NOMO-1 treated with dmso at 0.1 percent for 144 hours (cell line): ENCODE data around the gene ARHGAP33.

Experiments
- DNase-seq: peaks from one replicate; lab custom pipeline; 2025; ENCODE audit not compliant: unreplicated experiment; lab: John Stamatoyannopoulos, UW

The ARHGAP33 gene

GRCh38 chr19:35775298-35776101 lies at the start of gene ARHGAP33:
TSS of gene ARHGAP33 (plus strand) at chr19:35775564. CDS start at chr19:35775659, 95 bp downstream.
- peak; percentile 94 for DNase-seq

- no peak for DNase-seq
Observed at GRCh38 chr19:35727053-35727955, 48.1 kb upstream of the ARHGAP33 start.

- DNase-seq: no peak
Observed at GRCh38 chr19:35727956-35728706, 47.2 kb upstream of the ARHGAP33 start.

GRCh38 chr19:35729021-35729420 lies 46.3 kb upstream of the ARHGAP33 start:
- no peak for DNase-seq

- DNase-seq: no peak
Observed at GRCh38 chr19:35729763-35730162, 45.6 kb upstream of the ARHGAP33 start.

- DNase-seq: no peak
Observed at GRCh38 chr19:35730326-35730725, 45.0 kb upstream of the ARHGAP33 start.

GRCh38 chr19:35731353-35731752 lies 44.0 kb upstream of the ARHGAP33 start:
- no peak for DNase-seq

GRCh38 chr19:35731779-35732405 lies 43.5 kb upstream of the ARHGAP33 start:
- DNase-seq: no peak

- DNase-seq: no peak
Observed at GRCh38 chr19:35732540-35733179, 42.7 kb upstream of the ARHGAP33 start.

GRCh38 chr19:35733180-35734125 lies 41.9 kb upstream of the ARHGAP33 start:
- no peak for DNase-seq

- no peak for DNase-seq
Observed at GRCh38 chr19:35734273-35734672, 41.1 kb upstream of the ARHGAP33 start.

GRCh38 chr19:35734889-35735288 lies 40.5 kb upstream of the ARHGAP33 start:
- DNase-seq: no peak

- no peak for DNase-seq
Observed at GRCh38 chr19:35736913-35737886, 38.2 kb upstream of the ARHGAP33 start.

- no peak for DNase-seq
Observed at GRCh38 chr19:35738021-35738886, 37.1 kb upstream of the ARHGAP33 start.

- DNase-seq: no peak
Observed at GRCh38 chr19:35738887-35739229, 36.5 kb upstream of the ARHGAP33 start.

- DNase-seq: no peak
Observed at GRCh38 chr19:35739275-35740107, 35.9 kb upstream of the ARHGAP33 start.
